H1 (cell line): ENCODE data around the gene SLC7A7. TPM values are rescaled to one million over a fixed set of nuclear protein-coding genes. Genes with fewer than 3 reads are reported as not detected.

Source experiments
- YY1 ChIP-seq: IDR thresholded peaks from 2 replicates; pipeline ENCODE4 v1.6.1; 2011; ENCODE audit warnings: low read depth, mild to moderate bottlenecking, low read length
- polyA plus RNA-seq, 7 experiments: library from polyadenylated mRNA; depleted of rRNA in 3 of 7; stranded (reverse) in 5 of 7; unstranded in 2 of 7; fragments of >200 nt in 5 of 7; fragments of 200-250 nt in 2 of 7; gene quantifications; 1 replicate in 5 of 7; 2 replicates in 1 of 7; 4 replicates in 1 of 7; pipeline versions ENCODE4 v1.2.1 to v1.2.3, GENCODE V29; 2011 to 2013; ENCODE audit warnings: missing spikeins in 2 of 7, mixed read lengths in 2 of 7
- total RNA-seq: library from RNA; stranded (reverse); fragmentation: NEBNext Ultra II Directional; extraction: Animal tissue kit (Norgen Biotek cat#: 25700); gene quantifications from 2 replicates; pipeline ENCODE4 v1.2.1, GENCODE V29; 2021

The SLC7A7 gene
- total and polyA plus RNA-seq, 2 of the 8 experiments (the other 6 are each of a cell fraction or from before 2014, with no cell fraction given): 5.8 to 14.9 TPM

GRCh38 chr14:22781301-22781991, 33.8 kb downstream of the SLC7A7 start (continued):
- no peak for TF ChIP-seq YY1
